Endothelial cell (in vitro differentiated cells): Measurements from ENCODE around the gene SSTR3. TPM values are rescaled to one million over a fixed set of nuclear protein-coding genes. Genes with fewer than 3 reads are reported as not detected.
A peak's percentile ranks its signal among the peaks of the same experiment; 100 is the strongest.

Source experiments
- DNase-seq: peaks from one replicate; pipeline ENCODE4 v3.0.0; 2021; ENCODE audit warnings: low spot score
- H3K27ac Mint-ChIP-seq: one replicate; pipeline ENCODE4 v1.8.0; 2021; ENCODE audit warnings: mixed read lengths, inconsistent platforms; ENCODE audit not compliant: unreplicated experiment
- H3K27me3 Mint-ChIP-seq: one replicate; pipeline ENCODE4 v1.8.0; 2021; ENCODE audit warnings: mild to moderate bottlenecking, moderate library complexity, mixed read lengths, inconsistent platforms; ENCODE audit not compliant: unreplicated experiment
- H3K36me3 Mint-ChIP-seq: one replicate; pipeline ENCODE4 v1.8.0; 2021; ENCODE audit warnings: mild to moderate bottlenecking, low read depth, mixed read lengths, inconsistent platforms; ENCODE audit not compliant: unreplicated experiment
- H3K4me1 Mint-ChIP-seq: one replicate; pipeline ENCODE4 v1.8.0; 2021; ENCODE audit warnings: mild to moderate bottlenecking, mixed read lengths, inconsistent platforms; ENCODE audit not compliant: unreplicated experiment
- H3K4me3 Mint-ChIP-seq: one replicate; pipeline ENCODE4 v1.8.0; 2021; ENCODE audit warnings: mild to moderate bottlenecking, mixed read lengths, inconsistent platforms; ENCODE audit not compliant: unreplicated experiment
- H3K9me3 Mint-ChIP-seq: one replicate; pipeline ENCODE4 v1.8.0; 2021; ENCODE audit warnings: mixed read lengths, inconsistent platforms; ENCODE audit not compliant: unreplicated experiment
- total RNA-seq: library from RNA; stranded (reverse); fragmentation: NEBNext Ultra II Directional; extraction: Animal tissue kit (Norgen Biotek cat#: 25700); gene quantifications from one replicate; pipeline ENCODE4 v1.2.1, GENCODE V29; 2021; ENCODE audit not compliant: unreplicated experiment
- TF ChIP-seq, protein P1 (sequence below): fragments of 200-600 bp; sonication (generic); IDR thresholded peaks from one replicate; pipeline ENCODE4 v1.5.0; 2021; ENCODE audit warnings: antibody characterized with exemption; ENCODE audit not compliant: unreplicated experiment

Gene SSTR3
- total RNA-seq, 1 donor from 2014 or later, result 0.13 TPM

DNA sequence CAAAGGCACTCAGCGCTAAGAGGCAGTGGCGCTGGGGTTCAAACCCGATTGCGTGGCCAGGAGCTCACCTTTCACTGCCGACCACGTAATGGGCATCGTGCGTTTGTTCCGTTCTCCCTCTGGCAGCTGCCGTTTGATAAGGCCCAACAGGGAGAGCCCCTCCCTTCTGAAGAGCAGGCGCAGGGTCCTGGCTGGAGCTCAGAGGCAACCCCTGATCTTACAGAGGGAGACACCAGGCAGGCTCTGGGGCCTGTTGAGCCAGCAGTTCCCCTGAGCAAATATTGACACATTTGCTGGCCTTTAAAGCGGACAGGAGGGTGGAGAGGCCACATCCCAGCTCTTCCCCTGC lies 12.5 kb downstream of the SSTR3 start:
- no peak overlapping the region for H3K27ac Mint-ChIP-seq
- peaks cover 4% of the 10 kb centered on the region for H3K27me3 Mint-ChIP-seq
- peaks cover 3% of the 10 kb centered on the region for H3K4me1 Mint-ChIP-seq
- DNase-seq, result no peak
- TF ChIP-seq, protein P1, sequence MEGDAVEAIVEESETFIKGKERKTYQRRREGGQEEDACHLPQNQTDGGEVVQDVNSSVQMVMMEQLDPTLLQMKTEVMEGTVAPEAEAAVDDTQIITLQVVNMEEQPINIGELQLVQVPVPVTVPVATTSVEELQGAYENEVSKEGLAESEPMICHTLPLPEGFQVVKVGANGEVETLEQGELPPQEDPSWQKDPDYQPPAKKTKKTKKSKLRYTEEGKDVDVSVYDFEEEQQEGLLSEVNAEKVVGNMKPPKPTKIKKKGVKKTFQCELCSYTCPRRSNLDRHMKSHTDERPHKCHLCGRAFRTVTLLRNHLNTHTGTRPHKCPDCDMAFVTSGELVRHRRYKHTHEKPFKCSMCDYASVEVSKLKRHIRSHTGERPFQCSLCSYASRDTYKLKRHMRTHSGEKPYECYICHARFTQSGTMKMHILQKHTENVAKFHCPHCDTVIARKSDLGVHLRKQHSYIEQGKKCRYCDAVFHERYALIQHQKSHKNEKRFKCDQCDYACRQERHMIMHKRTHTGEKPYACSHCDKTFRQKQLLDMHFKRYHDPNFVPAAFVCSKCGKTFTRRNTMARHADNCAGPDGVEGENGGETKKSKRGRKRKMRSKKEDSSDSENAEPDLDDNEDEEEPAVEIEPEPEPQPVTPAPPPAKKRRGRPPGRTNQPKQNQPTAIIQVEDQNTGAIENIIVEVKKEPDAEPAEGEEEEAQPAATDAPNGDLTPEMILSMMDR, result peak; percentile 33
- peaks cover 1% of the 10 kb centered on the region for H3K36me3 Mint-ChIP-seq
- H3K4me3 Mint-ChIP-seq, result no peak overlapping the region
- H3K9me3 Mint-ChIP-seq, result no peaks in the 10 kb centered on the region

DNA sequence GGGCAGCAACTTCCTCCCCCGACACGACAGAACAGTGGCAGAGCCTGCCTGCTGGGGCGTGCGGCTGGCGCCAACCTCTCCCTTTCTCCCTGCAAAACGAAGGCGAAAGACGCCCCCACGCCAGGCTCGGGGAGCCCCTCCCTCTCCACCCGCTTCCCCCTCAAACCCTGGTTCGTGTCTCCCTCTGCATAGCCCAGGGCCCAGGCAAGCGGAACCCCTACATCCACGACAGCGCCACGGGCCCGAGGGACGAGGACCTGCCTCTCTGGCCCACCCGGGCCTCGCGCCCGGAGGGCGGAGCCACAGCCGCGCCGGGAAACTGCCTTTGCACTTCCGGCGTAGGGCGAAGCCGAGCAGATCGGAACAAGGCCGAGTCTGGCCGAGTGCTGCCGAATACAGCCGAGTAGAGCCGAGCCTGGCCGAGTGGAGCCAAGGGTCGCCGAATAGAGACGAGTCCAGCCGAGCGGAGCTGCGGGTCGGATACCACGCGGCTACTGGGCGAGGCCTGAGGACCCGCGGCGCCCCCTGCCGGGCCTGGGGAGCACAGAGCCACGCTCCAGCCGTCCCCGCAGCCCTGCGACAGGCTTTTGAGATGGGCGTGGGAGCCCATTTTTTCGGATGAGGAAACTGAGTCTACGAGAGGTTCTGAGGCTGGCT lies 13.0 kb downstream of the SSTR3 start:
- TF ChIP-seq, protein P1, result peak; percentile 82
- peaks cover 3% of the 10 kb centered on the region for H3K4me1 Mint-ChIP-seq
- no peaks in the 10 kb centered on the region for H3K9me3 Mint-ChIP-seq
- peak overlapping the region; percentile 42 for H3K4me3 Mint-ChIP-seq
- H3K27me3 Mint-ChIP-seq, result peaks cover 4% of the 10 kb centered on the region
- DNase-seq, result peak; percentile 100
- peak overlapping the region; percentile 83 for H3K27ac Mint-ChIP-seq
- peaks cover 5% of the 10 kb centered on the region for H3K36me3 Mint-ChIP-seq

DNA sequence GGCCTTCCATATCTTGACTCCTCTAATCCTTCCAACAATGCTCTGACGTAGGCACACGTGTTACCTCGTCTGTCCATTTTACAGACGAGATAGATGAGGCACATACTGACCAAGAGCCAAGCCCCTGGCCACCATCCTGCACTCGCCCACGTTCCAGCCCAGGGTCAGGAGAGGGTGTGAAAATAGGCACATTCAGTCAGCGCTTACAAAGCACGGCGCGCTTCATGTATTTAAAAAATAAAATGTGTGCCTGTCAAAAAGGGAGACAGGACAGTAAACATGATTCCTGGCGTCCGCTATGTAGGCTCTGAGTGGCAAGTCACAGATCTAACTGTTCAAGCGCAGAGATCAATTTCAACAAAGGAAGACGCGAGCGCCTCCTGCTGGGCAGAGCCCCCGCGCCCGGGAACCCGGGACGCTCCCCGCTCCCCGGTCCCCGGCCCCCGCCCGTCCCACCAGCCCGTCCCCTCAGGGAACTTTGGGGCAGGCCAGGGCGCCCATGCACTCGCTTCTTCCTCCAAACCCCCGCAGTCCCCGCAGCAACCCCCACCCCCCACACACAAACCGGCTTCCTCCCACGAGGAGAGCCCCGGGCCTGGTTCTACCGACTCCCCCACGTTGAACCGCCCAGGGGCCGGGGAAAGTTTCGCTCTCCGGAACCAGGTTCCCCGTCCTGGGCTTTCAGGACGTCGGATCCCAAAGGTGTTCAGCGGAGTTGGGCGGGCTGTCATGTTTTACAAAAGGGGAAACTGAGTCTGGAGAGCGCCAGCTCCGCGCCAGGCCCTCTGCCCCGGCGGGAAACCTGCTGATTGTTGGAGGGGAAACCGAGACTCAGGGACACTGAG lies 13.8 kb downstream of the SSTR3 start:
- H3K27me3 Mint-ChIP-seq, result peaks cover 4% of the 10 kb centered on the region
- H3K4me1 Mint-ChIP-seq, result peaks cover 3% of the 10 kb centered on the region
- peaks cover 7% of the 10 kb centered on the region for H3K36me3 Mint-ChIP-seq
- TF ChIP-seq, protein P1, result peak; percentile 82
- peak; percentile 91 for DNase-seq
- peak overlapping the region; percentile 82 for H3K4me3 Mint-ChIP-seq
- peak overlapping the region; percentile 83 for H3K27ac Mint-ChIP-seq
- H3K9me3 Mint-ChIP-seq, result no peaks in the 10 kb centered on the region

DNA sequence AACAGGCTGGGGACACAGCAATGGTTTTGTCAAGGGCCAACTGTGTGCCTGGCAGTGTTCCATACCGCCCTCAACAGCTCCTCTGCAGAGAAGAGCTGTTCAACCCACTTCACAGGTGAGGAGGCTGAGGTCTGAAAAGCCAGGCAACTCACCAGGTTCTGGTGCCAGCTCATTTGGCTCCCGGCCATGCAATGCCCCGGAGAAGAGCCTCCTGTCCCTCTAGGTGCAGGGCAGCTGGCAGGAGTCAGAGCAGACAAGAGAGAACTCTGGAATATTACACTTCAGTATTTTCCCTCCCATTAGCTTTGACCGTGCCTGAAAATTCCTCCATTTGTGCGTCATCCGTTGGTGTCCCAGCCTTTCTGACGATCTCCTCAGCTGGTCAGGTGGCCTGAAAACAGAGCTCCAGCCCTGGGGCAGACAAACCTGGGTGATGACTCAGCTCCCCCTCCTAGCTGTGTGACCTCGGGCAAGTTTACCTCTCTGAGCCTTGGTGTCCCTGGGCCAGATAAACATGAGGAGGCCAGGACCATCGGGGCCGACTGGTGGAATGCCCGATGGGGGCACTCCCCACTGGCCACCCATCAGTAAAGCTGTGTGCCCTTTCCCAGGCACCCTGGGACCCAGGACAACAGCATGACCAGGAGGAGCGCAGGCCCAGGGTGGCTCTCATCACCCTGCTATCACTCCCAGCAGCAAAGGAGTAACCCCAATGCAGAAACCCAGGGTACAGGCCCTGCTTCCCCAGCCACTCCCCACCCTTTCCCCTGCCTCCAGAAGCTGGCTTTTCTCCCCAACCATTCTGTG lies 14.6 kb downstream of the SSTR3 start:
- H3K27me3 Mint-ChIP-seq, result peaks cover 1% of the 10 kb centered on the region
- H3K27ac Mint-ChIP-seq, result no peak overlapping the region
- peak overlapping the region; percentile 82 for H3K4me3 Mint-ChIP-seq
- H3K36me3 Mint-ChIP-seq, result peaks cover 8% of the 10 kb centered on the region
- no peaks in the 10 kb centered on the region for H3K9me3 Mint-ChIP-seq
- DNase-seq, result no peak
- TF ChIP-seq, protein P1, result no peak
- H3K4me1 Mint-ChIP-seq, result peaks cover 3% of the 10 kb centered on the region
